CD14-positive monocyte (primary cell): ENCODE data around the gene SYCP2L. TPM values are rescaled to one million over a fixed set of nuclear protein-coding genes. Genes with fewer than 3 reads are reported as not detected.
"Not testable (repeated sequence)": the region's sequence is repeated elsewhere in the genome, so short reads cannot be mapped to it uniquely, and the experiment has no call there.

ENCODE experiments used
- DNase-seq, 3 donors: peaks; one replicate each; pipeline ENCODE4 v3.0.0-alpha.2; 2011 to 2022
- H2AFZ ChIP-seq: 2 replicates; pipeline ENCODE4 v1.6.0; 2012; ENCODE audit warnings: mild to moderate bottlenecking, low read depth, low read length, inconsistent platforms; ENCODE audit not compliant: insufficient read depth, poor library complexity, severe bottlenecking
- H3K27ac ChIP-seq, 2 donors: 1 replicate in 1 of 2; 2 replicates in 1 of 2; pipeline ENCODE4 v1.5.1; 2012 to 2013; ENCODE audit warnings: low read length in 2 of 2, control low read depth in 1 of 2, inconsistent platforms in 1 of 2, low read depth in 1 of 2, mild to moderate bottlenecking in 1 of 2
- H3K27me3 ChIP-seq, 2 donors: one replicate each; pipeline versions ENCODE4 v1.6.0 to v1.6.1; 2011 to 2013; ENCODE audit warnings: low read length in 2 of 2; ENCODE audit not compliant: control insufficient read depth in 2 of 2, insufficient read depth in 2 of 2
- H3K36me3 ChIP-seq, 2 donors: replicated peaks in 1 of 2; 1 replicate in 1 of 2; 2 replicates in 1 of 2; pipeline versions ENCODE4 v1.5.1 to v1.6.1; 2012 to 2013; ENCODE audit warnings: low read length in 2 of 2, control low read depth in 1 of 2, inconsistent platforms in 1 of 2, mild to moderate bottlenecking in 1 of 2; ENCODE audit not compliant: insufficient read depth in 2 of 2, control insufficient read depth in 1 of 2
- H3K4me1 ChIP-seq, 2 donors: 1 replicate in 1 of 2; 2 replicates in 1 of 2; pipeline versions ENCODE4 v1.5.1 to v1.6.1; 2012 to 2013; ENCODE audit warnings: low read length in 2 of 2, control low read depth in 1 of 2, inconsistent platforms in 1 of 2, mild to moderate bottlenecking in 1 of 2, moderate library complexity in 1 of 2; ENCODE audit not compliant: insufficient read depth in 2 of 2, control insufficient read depth in 1 of 2
- H3K4me2 ChIP-seq: replicated peaks from 2 replicates; pipeline ENCODE3; 2012; ENCODE audit warnings: low read length, moderate library complexity, mild to moderate bottlenecking; ENCODE audit not compliant: poor library complexity, severe bottlenecking; ENCODE audit errors: extremely low read depth
- H3K4me3 ChIP-seq, 3 experiments: fragments of 200-600 bp in 1 of 3; sonication (generic) in 1 of 3; replicated peaks in 1 of 3; 1 replicate in 2 of 3; 2 replicates in 1 of 3; pipeline ENCODE4 v1.5.1; 2011 to 2013; ENCODE audit warnings: low read length in 3 of 3, mild to moderate bottlenecking in 3 of 3, control low read depth in 2 of 3, low read depth in 2 of 3, inconsistent platforms in 1 of 3, moderate library complexity in 1 of 3
- H3K79me2 ChIP-seq: 2 replicates; pipeline ENCODE4 v1.6.0; 2012; ENCODE audit warnings: mild to moderate bottlenecking, control low read depth, inconsistent platforms, low read length, moderate library complexity; ENCODE audit not compliant: insufficient read depth
- H3K9ac ChIP-seq: 2 replicates; pipeline ENCODE4 v1.6.0; 2017; ENCODE audit warnings: low read length, mild to moderate bottlenecking; ENCODE audit not compliant: insufficient read depth, poor library complexity, severe bottlenecking
- H3K9me3 ChIP-seq, 2 donors: replicated peaks in 1 of 2; 1 replicate in 1 of 2; 2 replicates in 1 of 2; pipeline versions ENCODE4 v1.5.1 to v1.6.1; 2012 to 2013; ENCODE audit warnings: low read length in 2 of 2, control low read depth in 1 of 2; ENCODE audit not compliant: control insufficient read depth in 1 of 2, insufficient read depth in 1 of 2
- H4K20me1 ChIP-seq: 2 replicates; pipeline ENCODE4 v1.6.0; 2012; ENCODE audit warnings: mild to moderate bottlenecking, low read length, control low read depth, moderate library complexity; ENCODE audit not compliant: insufficient read depth
- H3K27ac Mint-ChIP-seq, 7 donors: one replicate each; pipeline ENCODE4 v1.8.0; 2020; ENCODE audit warnings: mild to moderate bottlenecking in 7 of 7, mixed read lengths in 7 of 7, moderate library complexity in 6 of 7, inconsistent platforms in 2 of 7
- H3K27me3 Mint-ChIP-seq, 3 donors: one replicate each; pipeline ENCODE4 v1.8.0; 2021 to 2022; ENCODE audit warnings: low read depth in 3 of 3, mild to moderate bottlenecking in 3 of 3, mixed read lengths in 3 of 3, moderate library complexity in 3 of 3, inconsistent platforms in 1 of 3
- H3K36me3 Mint-ChIP-seq, 2 donors: one replicate each; pipeline ENCODE4 v1.8.0; 2020; ENCODE audit warnings: mixed read lengths in 2 of 2, inconsistent platforms in 1 of 2, mild to moderate bottlenecking in 1 of 2
- H3K4me1 Mint-ChIP-seq: one replicate; pipeline ENCODE4 v1.8.0; 2020; ENCODE audit warnings: mild to moderate bottlenecking, mixed read lengths
- H3K4me3 Mint-ChIP-seq, 2 donors: one replicate each; pipeline ENCODE4 v1.8.0; 2020; ENCODE audit warnings: mild to moderate bottlenecking in 2 of 2, mixed read lengths in 2 of 2, moderate library complexity in 1 of 2
- H3K9me3 Mint-ChIP-seq, 7 donors: one replicate each; pipeline ENCODE4 v1.8.0; 2020 to 2022; ENCODE audit warnings: mixed read lengths in 7 of 7, mild to moderate bottlenecking in 6 of 7, moderate library complexity in 6 of 7, inconsistent platforms in 2 of 7
- WGBS: methylation state at CpG from one replicate; pipeline ENCODE4 v1.1.5; 2013; ENCODE audit warnings: missing lambda C conversion rate; ENCODE audit not compliant: insufficient coverage; 5-methylcytosine and 5-hydroxymethylcytosine counted together
- intact Hi-C, 2 donors: fragments of 100-400 bp; cut with micrococcal nuclease; formaldehyde crosslinking; loops; one replicate each; pipeline versions ENCODE4 v1.15.0 to v1.15.1; 2023
- polyA plus RNA-seq, 3 donors: library from polyadenylated mRNA; depleted of rRNA in 1 of 3; unstranded in 2 of 3; stranded (reverse) in 1 of 3; fragments of 300-500 nt in 2 of 3; fragments of >200 nt in 1 of 3; fragmentation: Illumina TruSeq in 2 of 3; gene quantifications; 1 replicate in 2 of 3; 2 replicates in 1 of 3; pipeline ENCODE4 v1.2.3, GENCODE V29; 2012 to 2021
- TF ChIP-seq, protein P1 (sequence below): fragments of 200-600 bp; IDR thresholded peaks from one replicate; pipeline ENCODE4 v1.8.0; 2022; ENCODE audit warnings: antibody characterized with exemption, mild to moderate bottlenecking

Gene SYCP2L
- polyA plus RNA-seq, 3 donors, result 0.08 TPM; not detected in 2

DNA sequence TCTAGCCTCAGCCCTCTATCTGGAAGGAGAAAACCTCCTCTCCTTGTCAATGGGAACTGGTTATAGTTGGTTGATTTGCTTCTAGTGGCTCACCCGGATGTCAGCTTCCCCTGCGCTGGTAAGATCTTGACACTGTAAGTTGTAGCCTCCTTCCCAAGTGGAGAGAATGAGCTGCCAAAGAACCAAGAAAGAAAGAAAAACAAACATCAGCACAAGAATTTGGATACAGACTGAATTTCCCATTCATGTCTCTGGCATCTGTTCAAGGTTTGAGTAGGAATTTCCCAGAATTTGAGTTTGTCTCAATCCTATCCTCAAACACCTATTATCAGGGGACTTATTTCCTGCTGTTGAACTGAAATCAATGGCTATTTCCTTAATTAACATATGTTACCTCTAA, 113.1 kb downstream of the SYCP2L start:
- no peaks in the 10 kb centered on the region for H3K4me1 ChIP-seq
- DNase-seq, result no peak
- no peaks in the 10 kb centered on the region for H3K36me3 Mint-ChIP-seq
- H3K9me3 ChIP-seq, result no peaks in the 10 kb centered on the region
- TF ChIP-seq, protein P1, sequence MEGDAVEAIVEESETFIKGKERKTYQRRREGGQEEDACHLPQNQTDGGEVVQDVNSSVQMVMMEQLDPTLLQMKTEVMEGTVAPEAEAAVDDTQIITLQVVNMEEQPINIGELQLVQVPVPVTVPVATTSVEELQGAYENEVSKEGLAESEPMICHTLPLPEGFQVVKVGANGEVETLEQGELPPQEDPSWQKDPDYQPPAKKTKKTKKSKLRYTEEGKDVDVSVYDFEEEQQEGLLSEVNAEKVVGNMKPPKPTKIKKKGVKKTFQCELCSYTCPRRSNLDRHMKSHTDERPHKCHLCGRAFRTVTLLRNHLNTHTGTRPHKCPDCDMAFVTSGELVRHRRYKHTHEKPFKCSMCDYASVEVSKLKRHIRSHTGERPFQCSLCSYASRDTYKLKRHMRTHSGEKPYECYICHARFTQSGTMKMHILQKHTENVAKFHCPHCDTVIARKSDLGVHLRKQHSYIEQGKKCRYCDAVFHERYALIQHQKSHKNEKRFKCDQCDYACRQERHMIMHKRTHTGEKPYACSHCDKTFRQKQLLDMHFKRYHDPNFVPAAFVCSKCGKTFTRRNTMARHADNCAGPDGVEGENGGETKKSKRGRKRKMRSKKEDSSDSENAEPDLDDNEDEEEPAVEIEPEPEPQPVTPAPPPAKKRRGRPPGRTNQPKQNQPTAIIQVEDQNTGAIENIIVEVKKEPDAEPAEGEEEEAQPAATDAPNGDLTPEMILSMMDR, result no peak
- peaks cover 3 to 10% (median 5%) of the 10 kb centered on the region in 3 donors for H3K27me3 Mint-ChIP-seq
- no peak overlapping the region for H3K9ac ChIP-seq
- intact Hi-C loops, result no loop called here
- peaks cover 0 to 4% of the 10 kb centered on the region in 2 donors for H3K27me3 ChIP-seq
- H3K27ac Mint-ChIP-seq, result no peak overlapping the region
- H3K79me2 ChIP-seq, result no peaks in the 10 kb centered on the region
- no peak overlapping the region for H3K4me3 ChIP-seq
- H4K20me1 ChIP-seq, result no peaks in the 10 kb centered on the region
- no peaks in the 10 kb centered on the region for H3K36me3 ChIP-seq
- H2AFZ ChIP-seq, result no peak overlapping the region
- peaks cover 0 to 3% (median 0%) of the 10 kb centered on the region in 7 donors for H3K9me3 Mint-ChIP-seq
- no peak overlapping the region for H3K27ac ChIP-seq
- WGBS, result 100% methylated on average over 1 of the region's 2 CpGs
- H3K4me1 Mint-ChIP-seq, result no peaks in the 10 kb centered on the region
- H3K4me2 ChIP-seq, result no peak overlapping the region
- no peak overlapping the region for H3K4me3 Mint-ChIP-seq

DNA sequence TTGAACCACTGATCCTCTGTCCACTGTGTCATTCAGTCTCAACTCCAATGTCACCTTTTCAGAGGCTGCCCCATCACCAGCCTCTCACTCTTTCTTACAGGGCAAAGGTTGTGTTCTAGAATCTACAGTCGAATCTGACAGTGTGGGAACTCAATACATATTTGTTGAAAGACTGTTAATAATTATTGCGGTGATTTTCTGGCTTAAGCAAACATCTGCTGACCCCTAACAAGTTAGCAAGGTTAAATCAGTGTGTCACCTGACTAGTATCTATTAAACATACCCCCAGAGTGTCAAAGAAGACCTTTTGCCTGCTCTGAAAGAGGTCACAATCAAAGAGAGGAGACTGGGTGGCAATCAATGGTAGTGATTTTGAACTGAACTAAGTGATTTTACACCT, 115.3 kb downstream of the SYCP2L start:
- Histone ChIP-seq H4K20me1 (no peaks in the 10 kb centered on the region), H3K36me3 (no peaks in the 10 kb centered on the region), H3K79me2 (no peaks in the 10 kb centered on the region), H3K4me2 (no peak overlapping the region), H2AFZ (no peak overlapping the region), H3K9ac (no peak overlapping the region), H3K27ac (no peak overlapping the region), H3K27me3 (peaks cover 0 to 4% of the 10 kb centered on the region in 2 donors), H3K4me1 (no peaks in the 10 kb centered on the region), H3K4me3 (no peak overlapping the region), H3K9me3 (no peaks in the 10 kb centered on the region)
- TF ChIP-seq, protein P1, result no peak
- Mint-ChIP-seq H3K4me1 (no peaks in the 10 kb centered on the region), H3K27ac (no peak overlapping the region), H3K36me3 (no peaks in the 10 kb centered on the region), H3K9me3 (peaks cover 0 to 3% (median 0%) of the 10 kb centered on the region in 7 donors), H3K27me3 (peaks cover 3 to 10% (median 5%) of the 10 kb centered on the region in 3 donors), H3K4me3 (no peak overlapping the region)
- intact Hi-C loops, result no loop called here
- WGBS, result no CpG with 5 or more reads among the region's 2 CpGs
- DNase-seq, result no peak

DNA sequence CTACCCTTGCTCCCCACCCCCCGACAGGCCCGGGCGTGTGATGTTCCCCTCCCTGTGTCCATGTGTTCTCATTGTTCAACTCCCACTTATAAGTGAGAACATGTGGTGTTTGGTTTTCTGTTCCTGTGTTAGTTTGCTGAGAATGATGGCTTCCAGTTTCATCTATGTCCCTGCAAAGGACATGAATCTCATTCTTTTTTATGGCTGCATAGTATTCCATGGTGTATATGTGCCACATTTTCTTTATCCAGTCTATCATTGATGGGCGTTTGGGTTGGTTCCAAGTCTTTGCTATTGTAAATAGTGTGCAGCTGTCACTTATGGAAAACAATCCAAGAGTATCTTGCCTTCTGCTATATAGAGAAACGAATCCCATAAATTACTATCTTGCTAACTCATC, 116.4 kb downstream of the SYCP2L start:
- no CpG with 5 or more reads among the region's 5 CpGs for WGBS
- H3K9me3 Mint-ChIP-seq, H3K4me1 ChIP-seq, DNase-seq, H3K9ac ChIP-seq, H4K20me1 ChIP-seq, H3K9me3 ChIP-seq, H3K27ac Mint-ChIP-seq, H3K4me2 ChIP-seq, H3K4me1 Mint-ChIP-seq, H3K27ac ChIP-seq, H3K36me3 ChIP-seq, intact Hi-C loops, H3K36me3 Mint-ChIP-seq, H3K4me3 Mint-ChIP-seq, H3K4me3 ChIP-seq, H3K79me2 ChIP-seq, H3K27me3 ChIP-seq, H2AFZ ChIP-seq: not testable (repeated sequence)
- H3K27me3 Mint-ChIP-seq, result peaks cover 3 to 10% (median 5%) of the 10 kb centered on the region in 3 donors
